IMR-90 (cell line): ENCODE results near the gene TMTC2. TPM values are rescaled to one million over a fixed set of nuclear protein-coding genes. Genes with fewer than 3 reads are reported as not detected.

Experiments used
- ATAC-seq: fragments of 200-7000 bp; cut with Tn5 transposase; 2 replicates; pipeline ENCODE4 v1.9.1; 2020; ENCODE audit warnings: low read depth, mild to moderate bottlenecking, moderate library complexity
- BruUV-seq: library from RNA; stranded (reverse); fragments of 400-500 nt; replicated peaks from 2 replicates; lab custom pipeline; 2021; lab: Mats Ljungman, UMichigan
- CTCF ChIA-PET: fragments of 300-600 bp; formaldehyde crosslinking; extraction: SDS; loops from one replicate; lab custom pipeline; 2021; ENCODE audit warnings: antibody characterized with exemption; lab: Yijun Ruan, JAX
- POLR2A ChIA-PET: fragments of 300-600 bp; sonication (Branson Sonifier 250); formaldehyde crosslinking; loops from one replicate; lab custom pipeline; 2022; ENCODE audit warnings: antibody characterized with exemption; ENCODE audit not compliant: unreplicated experiment; lab: Charles Lee
- DNase-seq: peaks from one replicate; pipeline ENCODE4 v3.0.0; 2013
- H2AFZ ChIP-seq: replicated peaks from 2 replicates; pipeline ENCODE3; 2013; ENCODE audit warnings: low read length, mild to moderate bottlenecking; ENCODE audit not compliant: poor library complexity
- H2AK5ac ChIP-seq: 2 replicates; pipeline ENCODE4 v1.6.1; 2013; ENCODE audit warnings: low read depth, low read length, inconsistent platforms
- H2AK9ac ChIP-seq: replicated peaks from 2 replicates; pipeline ENCODE3; 2013; ENCODE audit warnings: mild to moderate bottlenecking, low read depth, low read length, moderate library complexity; ENCODE audit not compliant: poor library complexity
- H2BK120ac ChIP-seq: 2 replicates; pipeline ENCODE4 v1.6.1; 2013; ENCODE audit warnings: low read depth, low read length, inconsistent platforms
- H2BK15ac ChIP-seq: 3 replicates; pipeline ENCODE4 v1.6.1; 2013; ENCODE audit warnings: low read depth, low read length, inconsistent platforms
- H2BK20ac ChIP-seq: 2 replicates; pipeline ENCODE4 v1.6.1; 2013; ENCODE audit warnings: low read depth, mild to moderate bottlenecking, inconsistent platforms, low read length, moderate library complexity
- H2BK5ac ChIP-seq: 2 replicates; pipeline ENCODE4 v1.6.1; 2013; ENCODE audit warnings: mild to moderate bottlenecking, low read depth, low read length, inconsistent platforms; ENCODE audit not compliant: poor library complexity, severe bottlenecking
- H3K14ac ChIP-seq: replicated peaks from 2 replicates; pipeline ENCODE4 v1.6.1; 2013; ENCODE audit warnings: low read depth, low read length, inconsistent platforms
- H3K18ac ChIP-seq: 2 replicates; pipeline ENCODE4 v1.6.1; 2013; ENCODE audit warnings: low read depth, low read length, control low read depth
- H3K23ac ChIP-seq: 2 replicates; pipeline ENCODE4 v1.6.1; 2013; ENCODE audit warnings: low read depth, low read length, inconsistent platforms
- H3K27ac ChIP-seq: 2 replicates; pipeline ENCODE4 v1.5.1; 2013; ENCODE audit warnings: mild to moderate bottlenecking, control low read depth, low read length; ENCODE audit not compliant: insufficient read depth
- H3K27me3 ChIP-seq: 2 replicates; pipeline ENCODE4 v1.6.1; 2013; ENCODE audit warnings: low read length; ENCODE audit not compliant: control insufficient read depth, insufficient read depth
- H3K36me3 ChIP-seq: 2 replicates; pipeline ENCODE4 v1.6.1; 2013; ENCODE audit warnings: low read length, mixed read lengths; ENCODE audit not compliant: control insufficient read depth, insufficient read depth
- H3K4ac ChIP-seq: 2 replicates; pipeline ENCODE4 v1.6.1; 2013; ENCODE audit warnings: low read depth, low read length, inconsistent platforms
- H3K4me1 ChIP-seq: 2 replicates; pipeline ENCODE4 v1.6.1; 2013; ENCODE audit warnings: low read length, mixed read lengths; ENCODE audit not compliant: control insufficient read depth, insufficient read depth
- H3K4me2 ChIP-seq: 2 replicates; pipeline ENCODE4 v1.6.1; 2013; ENCODE audit warnings: low read depth, mild to moderate bottlenecking, control low read depth, low read length, moderate library complexity
- H3K4me3 ChIP-seq: 2 replicates; pipeline ENCODE4 v1.5.1; 2013; ENCODE audit warnings: low read depth, mild to moderate bottlenecking, control low read depth, low read length, moderate library complexity; ENCODE audit not compliant: insufficient read depth
- H3K56ac ChIP-seq: 2 replicates; pipeline ENCODE4 v1.6.1; 2013; ENCODE audit warnings: low read length, inconsistent platforms; ENCODE audit not compliant: insufficient read depth; ENCODE audit errors: extremely low read depth
- H3K79me1 ChIP-seq, 2 experiments: 2 replicates each; pipeline ENCODE4 v1.6.1; 2013; ENCODE audit warnings: low read length in 2 of 2, inconsistent platforms in 1 of 2, low read depth in 1 of 2
- H3K9ac ChIP-seq: 2 replicates; pipeline ENCODE4 v1.6.1; 2013; ENCODE audit warnings: low read depth, low read length, control low read depth
- H3K9me1 ChIP-seq: 2 replicates; pipeline ENCODE4 v1.6.1; 2013; ENCODE audit warnings: low read length, inconsistent platforms; ENCODE audit not compliant: insufficient read depth
- H3K9me3 ChIP-seq: 2 replicates; pipeline ENCODE4 v1.6.1; 2013; ENCODE audit warnings: low read length; ENCODE audit not compliant: control insufficient read depth, insufficient read depth
- H4K20me1 ChIP-seq: 2 replicates; pipeline ENCODE4 v1.6.1; 2013; ENCODE audit warnings: low read length, inconsistent platforms; ENCODE audit not compliant: insufficient read depth
- H4K5ac ChIP-seq: 2 replicates; pipeline ENCODE4 v1.6.1; 2013; ENCODE audit warnings: mild to moderate bottlenecking, low read depth, low read length, control low read depth
- H4K8ac ChIP-seq, 2 experiments: 2 replicates each; pipeline ENCODE4 v1.6.1; 2013; ENCODE audit warnings: low read depth in 2 of 2, low read length in 2 of 2, control low read depth in 1 of 2, inconsistent platforms in 1 of 2
- H4K91ac ChIP-seq: 2 replicates; pipeline ENCODE4 v1.6.1; 2013; ENCODE audit warnings: low read depth, low read length, inconsistent platforms; ENCODE audit not compliant: insufficient read depth
- BHLHE40 ChIP-seq: fragments of 150-350 bp; IDR thresholded peaks from 2 replicates; pipeline ENCODE4 v1.6.1; 2016; ENCODE audit warnings: mild to moderate bottlenecking, low read depth, low read length
- CEBPB ChIP-seq: IDR thresholded peaks from 2 replicates; pipeline ENCODE4 v1.6.1; 2012; ENCODE audit warnings: low read depth, low read length, improper control_type of control experiment
- CHD1 ChIP-seq: IDR thresholded peaks from 2 replicates; pipeline ENCODE4 v1.6.1; 2012; ENCODE audit warnings: low read depth, low read length, improper control_type of control experiment
- MAFK ChIP-seq: IDR thresholded peaks from 2 replicates; pipeline ENCODE4 v1.6.1; 2012; ENCODE audit warnings: low read depth, low read length, improper control_type of control experiment
- MAZ ChIP-seq: IDR thresholded peaks from 2 replicates; pipeline ENCODE4 v1.6.1; 2012; ENCODE audit warnings: low read depth, mild to moderate bottlenecking, low read length, improper control_type of control experiment, moderate library complexity, borderline replicate concordance
- MXI1 ChIP-seq: IDR thresholded peaks from 2 replicates; pipeline ENCODE4 v1.6.1; 2012; ENCODE audit warnings: low read depth, mild to moderate bottlenecking, low read length, moderate library complexity, borderline replicate concordance
- NFE2L2 ChIP-seq: fragments of 150-350 bp; IDR thresholded peaks from 2 replicates; pipeline ENCODE4 v1.6.1; 2016; ENCODE audit warnings: low read depth, mild to moderate bottlenecking, low read length
- POLR2A ChIP-seq: IDR thresholded peaks from 2 replicates; pipeline ENCODE4 v1.6.1; 2012; ENCODE audit warnings: mild to moderate bottlenecking, low read depth, low read length
- RAD21 ChIP-seq: IDR thresholded peaks from 2 replicates; pipeline ENCODE4 v1.6.1; 2012; ENCODE audit warnings: low read length, improper control_type of control experiment
- RCOR1 ChIP-seq: IDR thresholded peaks from 2 replicates; pipeline ENCODE4 v1.6.1; 2012; ENCODE audit warnings: mild to moderate bottlenecking, low read length, improper control_type of control experiment; ENCODE audit not compliant: insufficient replicate concordance
- SMC3 ChIP-seq: fragments of 150-350 bp; IDR thresholded peaks from 2 replicates; pipeline ENCODE4 v1.6.1; 2016; ENCODE audit warnings: low read depth, mild to moderate bottlenecking, antibody characterized with exemption, low read length, moderate library complexity
- WGBS, 2 experiments: methylation state at CpG; one replicate each; pipeline versions ENCODE4 v1.1.5 to v1.1.7; 2013; ENCODE audit warnings: missing lambda C conversion rate in 2 of 2; ENCODE audit not compliant: insufficient read length in 1 of 2; ENCODE audit errors: extremely low coverage in 2 of 2; 5-methylcytosine and 5-hydroxymethylcytosine counted together
- dilution Hi-C: fragments of 300-500 bp; cut with HindIII; formaldehyde crosslinking; loops from one replicate; pipeline ENCODE4 v1.14.3; 2018; ENCODE audit warnings: low sequenced_read_pairs; ENCODE audit not compliant: unreplicated experiment
- in situ Hi-C: fragments of 300-500 bp; cut with MboI; formaldehyde crosslinking; loops from 3 replicates; pipeline ENCODE4 v1.14.3; 2019; ENCODE audit warnings: low sequenced_read_pairs, inconsistent platforms, mixed read lengths
- intact Hi-C: fragments of 100-400 bp; cut with micrococcal nuclease; formaldehyde crosslinking; loops from 2 replicates; pipeline ENCODE4 v1.10.0; 2022
- polyA plus RNA-seq, 3 experiments: library from polyadenylated mRNA; depleted of rRNA; stranded (reverse); fragments of >200 nt; gene quantifications; 2 replicates each; pipeline ENCODE4 v1.2.3, GENCODE V29; 2012; ENCODE audit warnings: low replicate concordance in 1 of 3
- total RNA-seq: library from RNA; depleted of rRNA; stranded (reverse); fragments of >200 nt; gene quantifications from 2 replicates; pipeline ENCODE4 v1.2.3, GENCODE V29; 2012
- TF ChIP-seq, protein P1 (sequence below): fragments of 150-350 bp; IDR thresholded peaks from 2 replicates; pipeline ENCODE4 v1.6.1; 2016; ENCODE audit warnings: low read depth, mild to moderate bottlenecking, low read length, moderate library complexity, borderline replicate concordance
- TF ChIP-seq, protein P2 (sequence below): conservative IDR thresholded peaks from 2 replicates; pipeline ENCODE4 v1.5.1; 2012; ENCODE audit warnings: mild to moderate bottlenecking, low read depth, low read length, improper control_type of control experiment

The TMTC2 gene
- total and polyA plus RNA-seq, 2 of the 4 experiments (the other 2 are of a cell fraction) = 0.56 to 1.4 TPM

DNA sequence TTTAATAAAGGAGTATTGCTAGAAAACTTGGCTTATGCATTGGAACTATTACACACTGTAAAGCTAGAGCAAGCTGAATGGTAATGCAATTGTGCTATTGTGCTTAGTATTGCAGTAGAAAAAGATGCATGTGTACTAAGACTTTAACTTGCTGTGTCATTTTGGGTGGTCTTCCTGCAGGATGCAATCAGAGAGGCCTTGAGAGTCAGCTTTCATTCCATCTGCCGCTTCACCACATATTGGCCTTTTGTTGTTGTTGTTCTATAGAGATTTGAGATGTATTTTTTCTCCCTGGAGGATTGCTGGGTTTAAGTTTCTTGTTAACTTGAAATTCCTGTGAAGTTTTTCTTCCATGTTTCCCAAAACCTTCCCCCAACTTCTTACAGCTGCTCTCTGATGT, 449.7 kb downstream of the TMTC2 start:
- no TSS peak for BruUV-seq
- no peaks in the 10 kb centered on the region for H3K27me3 ChIP-seq
- no peaks in the 10 kb centered on the region for H3K36me3 ChIP-seq
- no peak overlapping the region for H4K91ac ChIP-seq
- dilution Hi-C loops = no loop called here
- no peak overlapping the region for H3K23ac ChIP-seq
- H3K14ac ChIP-seq = no peak overlapping the region
- no peak overlapping the region for H3K9ac ChIP-seq
- no peak overlapping the region for H2BK15ac ChIP-seq
- CTCF ChIA-PET = no interaction called here
- H3K9me3 ChIP-seq = peaks cover 9% of the 10 kb centered on the region
- no peak overlapping the region for H2AFZ ChIP-seq
- no peak overlapping the region for H3K18ac ChIP-seq
- in situ Hi-C loops = no loop called here
- H3K4me3 ChIP-seq = no peak overlapping the region
- intact Hi-C loops = no loop called here
- H3K4me1 ChIP-seq = no peaks in the 10 kb centered on the region
- H4K20me1 ChIP-seq = no peaks in the 10 kb centered on the region
- H2BK20ac ChIP-seq = no peak overlapping the region
- H3K4me2 ChIP-seq = no peak overlapping the region
- POLR2A ChIA-PET = no interaction called here
- no peak overlapping the region for H2AK9ac ChIP-seq
- WGBS, 2 experiments = no CpG with 5 or more reads among the region's 1 CpG
- TF ChIP-seq SMC3 = no peak
- TF ChIP-seq RCOR1 = no peak
- TF ChIP-seq MAFK = no peak
- no peak for TF ChIP-seq NFE2L2
- TF ChIP-seq POLR2A = no peak
- no peak for TF ChIP-seq CHD1
- TF ChIP-seq, protein P1, sequence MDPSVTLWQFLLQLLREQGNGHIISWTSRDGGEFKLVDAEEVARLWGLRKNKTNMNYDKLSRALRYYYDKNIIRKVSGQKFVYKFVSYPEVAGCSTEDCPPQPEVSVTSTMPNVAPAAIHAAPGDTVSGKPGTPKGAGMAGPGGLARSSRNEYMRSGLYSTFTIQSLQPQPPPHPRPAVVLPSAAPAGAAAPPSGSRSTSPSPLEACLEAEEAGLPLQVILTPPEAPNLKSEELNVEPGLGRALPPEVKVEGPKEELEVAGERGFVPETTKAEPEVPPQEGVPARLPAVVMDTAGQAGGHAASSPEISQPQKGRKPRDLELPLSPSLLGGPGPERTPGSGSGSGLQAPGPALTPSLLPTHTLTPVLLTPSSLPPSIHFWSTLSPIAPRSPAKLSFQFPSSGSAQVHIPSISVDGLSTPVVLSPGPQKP = no peak
- TF ChIP-seq, protein P2, sequence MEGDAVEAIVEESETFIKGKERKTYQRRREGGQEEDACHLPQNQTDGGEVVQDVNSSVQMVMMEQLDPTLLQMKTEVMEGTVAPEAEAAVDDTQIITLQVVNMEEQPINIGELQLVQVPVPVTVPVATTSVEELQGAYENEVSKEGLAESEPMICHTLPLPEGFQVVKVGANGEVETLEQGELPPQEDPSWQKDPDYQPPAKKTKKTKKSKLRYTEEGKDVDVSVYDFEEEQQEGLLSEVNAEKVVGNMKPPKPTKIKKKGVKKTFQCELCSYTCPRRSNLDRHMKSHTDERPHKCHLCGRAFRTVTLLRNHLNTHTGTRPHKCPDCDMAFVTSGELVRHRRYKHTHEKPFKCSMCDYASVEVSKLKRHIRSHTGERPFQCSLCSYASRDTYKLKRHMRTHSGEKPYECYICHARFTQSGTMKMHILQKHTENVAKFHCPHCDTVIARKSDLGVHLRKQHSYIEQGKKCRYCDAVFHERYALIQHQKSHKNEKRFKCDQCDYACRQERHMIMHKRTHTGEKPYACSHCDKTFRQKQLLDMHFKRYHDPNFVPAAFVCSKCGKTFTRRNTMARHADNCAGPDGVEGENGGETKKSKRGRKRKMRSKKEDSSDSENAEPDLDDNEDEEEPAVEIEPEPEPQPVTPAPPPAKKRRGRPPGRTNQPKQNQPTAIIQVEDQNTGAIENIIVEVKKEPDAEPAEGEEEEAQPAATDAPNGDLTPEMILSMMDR = no peak
- no peak for TF ChIP-seq RAD21
- no peak for TF ChIP-seq MXI1
- TF ChIP-seq CEBPB = no peak
- no peak for TF ChIP-seq BHLHE40
- TF ChIP-seq MAZ = no peak
- no peaks in the 10 kb centered on the region for H3K9me1 ChIP-seq
- H2BK120ac ChIP-seq = no peak overlapping the region
- ATAC-seq (no peak), DNase-seq (no peak)
- no peak overlapping the region for H3K4ac ChIP-seq
- no peak overlapping the region for H3K56ac ChIP-seq
- H3K79me1 ChIP-seq = no peaks in the 10 kb centered on the region
- no peak overlapping the region for H2AK5ac ChIP-seq
- no peak overlapping the region for H2BK5ac ChIP-seq
- H3K27ac ChIP-seq = no peak overlapping the region
- H4K5ac ChIP-seq = no peak overlapping the region
- H4K8ac ChIP-seq = no peak overlapping the region
